Measurements from ENCODE around the gene SLC25A17.
"Not testable (repeated sequence)": the region's sequence is repeated elsewhere in the genome, so short reads cannot be mapped to it uniquely, and the experiment has no call there.

Gene SLC25A17, protein sequence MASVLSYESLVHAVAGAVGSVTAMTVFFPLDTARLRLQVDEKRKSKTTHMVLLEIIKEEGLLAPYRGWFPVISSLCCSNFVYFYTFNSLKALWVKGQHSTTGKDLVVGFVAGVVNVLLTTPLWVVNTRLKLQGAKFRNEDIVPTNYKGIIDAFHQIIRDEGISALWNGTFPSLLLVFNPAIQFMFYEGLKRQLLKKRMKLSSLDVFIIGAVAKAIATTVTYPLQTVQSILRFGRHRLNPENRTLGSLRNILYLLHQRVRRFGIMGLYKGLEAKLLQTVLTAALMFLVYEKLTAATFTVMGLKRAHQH

DNA sequence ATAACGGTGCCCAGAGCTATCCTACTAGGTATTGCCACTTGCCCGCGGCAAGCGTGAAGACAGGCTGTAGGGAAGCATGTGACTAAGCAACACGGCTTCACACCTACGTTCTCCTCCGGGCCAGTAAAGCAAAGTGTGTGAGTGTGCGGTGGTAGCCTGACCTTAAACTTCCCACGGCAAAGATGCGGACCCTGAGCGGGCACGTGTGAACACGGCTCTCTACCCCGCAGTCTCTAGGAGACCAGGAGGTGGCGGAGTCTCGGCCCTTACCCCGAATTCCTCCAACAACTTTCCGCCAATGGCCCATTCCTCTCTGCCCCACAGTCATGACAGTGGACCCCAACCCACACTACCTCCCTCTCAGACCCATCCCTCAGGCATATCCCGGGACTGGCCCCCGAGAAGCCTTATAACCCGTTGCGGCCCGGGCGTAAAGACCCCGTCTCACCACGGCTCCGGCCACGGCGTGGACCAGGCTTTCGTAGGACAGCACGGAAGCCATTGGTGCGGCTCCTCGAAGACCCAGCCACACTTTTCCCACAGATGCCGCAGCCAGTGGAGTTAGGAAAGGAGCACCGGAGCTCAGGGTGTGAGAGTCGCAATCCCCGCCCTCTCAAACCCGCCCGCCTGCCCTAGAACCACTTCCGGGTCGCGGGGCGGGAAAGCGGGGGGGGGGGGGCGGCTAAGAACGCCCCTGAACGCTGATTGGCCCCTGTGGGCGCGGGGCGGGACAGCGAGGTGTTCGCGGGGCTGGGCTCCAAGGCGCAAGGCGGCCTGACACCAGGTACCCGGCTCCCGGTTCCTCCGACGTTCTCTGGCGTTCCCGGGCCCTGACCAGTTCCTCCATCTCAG, at the start of gene SLC25A17:
Gene SLC25A17 (minus strand): TSS at position 600 of the 852 bp plus-strand sequence. CDS start 98 bp downstream, at position 502.
- in situ Hi-C loops (cut with HindIII; ENCODE audit: low sequenced_read_pairs): no loop called here

DNA sequence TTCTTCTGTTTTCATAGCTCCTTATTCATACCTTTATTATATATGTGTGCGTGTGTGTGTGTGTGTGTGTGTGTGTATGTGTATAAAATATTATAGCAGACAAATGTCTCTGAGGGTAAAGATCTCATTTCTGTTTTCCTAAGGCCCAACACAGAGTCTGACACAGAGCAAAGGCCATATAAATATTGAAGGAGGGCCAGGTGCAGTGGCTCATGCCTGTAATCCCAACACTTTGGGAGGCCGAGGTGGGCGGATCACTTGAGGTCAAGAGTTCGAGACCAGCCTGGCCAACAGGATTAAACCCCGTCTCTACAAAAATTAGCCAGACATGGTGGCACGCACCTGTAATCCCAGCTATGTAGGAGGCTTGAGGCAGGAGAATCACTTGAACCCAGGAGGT, 49.2 kb upstream of the SLC25A17 start:
- in situ Hi-C loops (cut with HindIII; ENCODE audit: low sequenced_read_pairs): not testable (repeated sequence)

DNA sequence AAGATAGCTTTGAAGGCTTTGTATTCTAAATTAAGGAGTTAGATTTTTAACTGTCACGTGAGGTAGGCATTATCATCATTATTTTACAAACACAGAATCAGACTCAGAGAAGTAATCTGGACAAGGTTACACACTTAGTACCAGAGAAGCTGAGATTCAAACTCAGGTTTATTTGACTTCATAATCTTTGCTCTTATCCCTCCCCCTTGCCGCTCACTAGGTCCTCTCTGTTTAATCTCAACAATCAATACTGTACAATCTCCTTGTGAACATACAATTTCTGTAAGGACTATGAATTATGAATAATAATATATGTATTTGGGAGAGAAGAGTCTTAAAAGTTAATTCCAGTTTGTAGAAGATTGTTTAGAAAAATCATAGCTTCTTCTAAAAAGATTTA, 48.0 kb upstream of the SLC25A17 start:
- in situ Hi-C loops (cut with HindIII; ENCODE audit: low sequenced_read_pairs): no loop called here

DNA sequence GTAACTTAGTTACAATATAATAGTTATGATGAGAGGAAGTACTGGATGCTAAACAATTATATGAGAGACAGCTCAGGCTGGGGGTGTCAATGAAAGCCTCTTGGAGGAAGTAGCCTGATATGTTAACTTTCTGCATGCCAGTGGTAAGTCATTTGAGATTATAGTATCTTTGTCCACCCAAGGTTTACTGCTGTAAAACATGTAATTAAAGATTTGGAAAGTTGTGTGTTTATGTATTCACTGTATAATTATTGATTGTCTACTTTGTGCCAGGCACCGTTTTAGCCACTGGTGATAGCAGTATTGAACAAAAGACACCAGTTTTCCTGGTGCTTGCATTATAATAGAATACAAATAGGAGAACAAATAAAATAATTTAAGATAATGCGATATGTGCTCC, 43.4 kb upstream of the SLC25A17 start:
- in situ Hi-C loops (cut with HindIII; ENCODE audit: low sequenced_read_pairs): no loop called here

DNA sequence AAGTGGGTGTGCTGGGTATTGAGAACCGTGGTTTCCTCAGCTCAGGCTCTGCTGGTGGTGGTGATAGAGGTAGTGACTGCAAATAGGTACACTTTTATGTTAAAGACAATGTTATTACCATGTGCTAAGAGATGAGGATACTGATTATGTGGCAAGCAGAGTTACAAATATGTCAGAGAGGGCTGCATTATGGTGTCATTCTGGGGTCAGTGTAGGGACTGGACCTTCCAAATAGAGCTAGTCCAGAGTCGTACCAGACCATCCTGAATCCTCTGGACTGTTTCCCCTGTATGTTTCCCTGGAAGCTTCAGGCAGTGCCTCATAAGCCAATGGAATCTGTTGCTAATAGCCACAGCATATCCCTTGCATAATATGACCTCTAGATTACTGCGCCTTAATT, 42.9 kb upstream of the SLC25A17 start, which contains the start of gene DNAJB7:
Gene DNAJB7 (minus strand): TSS at position 101 of the 400 bp plus-strand sequence. CDS start 119 bp downstream, outside the sequence.
- in situ Hi-C loops (cut with HindIII; ENCODE audit: low sequenced_read_pairs): no loop called here

DNA sequence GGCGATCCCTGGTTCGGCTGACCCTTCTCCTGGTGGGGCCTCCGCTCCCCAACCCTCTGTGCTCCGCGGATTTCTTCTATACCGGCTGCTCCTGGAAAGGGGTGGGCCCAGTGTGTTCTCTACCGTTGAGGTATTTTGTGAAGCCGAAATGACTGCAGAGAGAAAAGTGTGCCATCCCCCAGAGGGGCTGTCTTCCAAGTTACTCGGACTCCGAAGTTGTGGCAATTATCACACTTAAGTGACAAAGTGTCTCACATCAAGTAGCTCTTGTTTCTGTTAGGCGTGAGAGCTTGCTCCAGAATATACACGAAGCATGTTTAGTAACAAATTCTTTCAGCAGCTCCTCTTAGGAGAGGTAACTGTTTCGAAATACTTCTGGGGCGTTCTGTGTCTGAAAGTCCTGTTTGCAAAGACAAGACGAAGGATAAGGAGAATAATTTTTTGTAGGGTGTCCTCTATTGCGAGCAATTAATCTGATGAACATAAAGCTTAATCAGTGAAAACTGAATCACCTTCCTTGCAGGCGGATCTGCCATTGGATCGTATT, 38.2 kb upstream of the SLC25A17 start:
- in situ Hi-C loops (cut with HindIII; ENCODE audit: low sequenced_read_pairs): no loop called here

DNA sequence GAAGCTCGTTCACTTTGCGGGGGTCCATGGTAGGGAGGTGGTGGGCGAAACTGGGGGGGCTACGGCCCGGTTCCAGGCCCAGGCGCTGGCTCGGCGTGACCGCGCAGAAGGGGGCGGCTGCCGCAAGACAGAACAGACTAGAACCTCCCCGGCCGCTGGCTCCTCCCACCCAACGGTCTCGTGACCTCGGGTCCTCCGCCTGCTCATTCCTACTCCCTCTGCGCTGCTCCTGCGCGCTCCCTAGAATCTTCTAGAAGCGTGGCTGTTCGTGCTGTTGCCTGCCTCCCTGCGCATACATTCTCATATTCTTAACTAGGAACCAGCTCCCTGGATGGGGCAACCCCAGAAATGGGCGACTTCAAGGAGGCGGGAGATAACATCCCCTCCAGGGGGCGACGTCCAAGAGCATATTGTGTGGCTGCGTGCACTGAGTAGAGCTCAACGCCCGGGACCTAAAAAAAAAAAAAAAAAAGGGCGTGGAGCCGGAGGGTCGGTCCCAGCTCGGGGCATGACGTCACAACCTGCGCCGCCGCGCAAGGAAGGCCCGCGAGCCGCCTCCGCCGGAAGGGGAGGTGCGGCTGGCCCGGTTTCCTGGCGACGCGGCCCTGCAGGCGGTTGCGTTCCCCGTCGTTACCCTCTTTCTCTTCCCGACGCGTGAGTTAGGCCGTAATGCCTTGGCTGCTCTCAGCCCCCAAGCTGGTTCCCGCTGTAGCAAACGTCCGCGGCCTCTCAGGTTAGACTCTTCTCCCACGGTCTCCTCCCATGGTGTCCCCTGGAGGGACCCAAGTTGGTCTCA, 37.6 kb upstream of the SLC25A17 start, which contains the start of the genes ST13 and XPNPEP3:
Gene ST13 (minus strand): TSS at position 127 of the 796 bp plus-strand sequence. CDS start 99 bp downstream, at position 28.
Gene XPNPEP3 (plus strand): TSS at position 636 of the 796 bp plus-strand sequence. CDS start 34 bp downstream, at position 670.
- in situ Hi-C loops (cut with HindIII; ENCODE audit: low sequenced_read_pairs): no loop called here

DNA sequence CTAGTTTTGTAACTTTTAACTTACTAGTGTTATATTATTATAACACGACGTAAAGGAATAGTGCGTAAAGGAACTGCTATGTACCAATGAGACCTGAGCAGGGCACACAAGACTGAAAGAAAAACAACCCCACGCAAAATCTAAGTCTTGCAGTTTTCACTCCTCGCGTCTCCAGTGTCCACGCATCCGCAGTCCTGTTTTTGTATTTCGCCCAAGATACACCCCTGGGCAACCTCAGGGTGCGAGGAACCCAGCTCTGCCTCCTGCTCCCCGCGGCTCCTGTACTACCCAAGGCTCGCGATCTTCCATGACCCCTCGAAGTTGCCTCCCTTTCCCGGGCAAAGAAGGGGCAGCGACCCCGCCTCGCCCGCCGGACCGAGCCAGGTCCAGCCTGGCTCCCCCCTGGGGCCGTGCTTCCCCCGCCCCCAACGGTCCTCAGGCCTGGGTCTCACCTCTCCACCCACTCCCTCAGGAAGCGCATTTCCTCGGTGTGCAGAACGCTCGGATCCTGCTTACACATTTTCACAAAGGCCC, 36.9 kb upstream of the SLC25A17 start:
- in situ Hi-C loops (cut with HindIII; ENCODE audit: low sequenced_read_pairs): no loop called here

DNA sequence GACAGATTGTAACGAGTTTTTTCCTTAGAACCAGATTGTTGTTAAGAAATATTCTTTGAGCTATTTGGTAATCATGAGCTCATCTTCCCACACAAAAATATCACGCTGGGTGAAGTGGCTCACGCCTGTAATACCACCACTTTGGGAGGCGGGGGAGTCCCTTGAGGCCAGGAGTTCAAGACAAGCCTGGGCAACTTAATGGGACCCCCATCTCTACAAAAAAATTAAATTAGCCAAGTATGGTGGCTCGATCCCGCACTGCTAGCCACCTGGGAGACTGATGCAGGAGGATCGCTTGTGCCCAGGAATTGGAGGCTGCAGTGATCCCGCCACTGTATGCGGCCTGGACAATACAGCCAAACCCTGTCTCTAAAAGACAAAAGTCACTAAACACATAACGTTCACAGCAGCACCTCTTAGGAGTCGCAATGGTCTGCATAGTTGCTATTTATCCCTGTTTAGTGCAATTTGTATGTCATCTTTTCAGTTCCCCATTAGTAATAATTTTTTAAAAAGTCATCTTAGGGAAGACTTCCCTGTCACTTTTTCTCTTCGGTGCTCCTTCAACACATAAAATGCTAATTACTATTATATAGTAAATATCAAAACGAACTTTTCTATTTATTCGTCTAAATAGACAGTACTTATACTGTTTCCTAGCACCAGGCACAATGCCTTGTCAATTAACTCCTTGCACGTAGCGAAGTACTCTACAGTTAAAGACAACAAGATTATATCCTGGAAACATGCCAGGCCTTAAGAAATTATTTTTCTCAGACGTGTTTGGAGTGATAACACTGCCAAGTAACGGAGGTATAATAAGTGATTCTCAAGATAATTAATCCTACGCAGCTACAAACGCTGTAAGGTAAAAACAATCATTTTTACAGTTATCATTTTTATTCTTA, 36.2 kb upstream of the SLC25A17 start:
- in situ Hi-C loops (cut with HindIII; ENCODE audit: low sequenced_read_pairs): no loop called here

DNA sequence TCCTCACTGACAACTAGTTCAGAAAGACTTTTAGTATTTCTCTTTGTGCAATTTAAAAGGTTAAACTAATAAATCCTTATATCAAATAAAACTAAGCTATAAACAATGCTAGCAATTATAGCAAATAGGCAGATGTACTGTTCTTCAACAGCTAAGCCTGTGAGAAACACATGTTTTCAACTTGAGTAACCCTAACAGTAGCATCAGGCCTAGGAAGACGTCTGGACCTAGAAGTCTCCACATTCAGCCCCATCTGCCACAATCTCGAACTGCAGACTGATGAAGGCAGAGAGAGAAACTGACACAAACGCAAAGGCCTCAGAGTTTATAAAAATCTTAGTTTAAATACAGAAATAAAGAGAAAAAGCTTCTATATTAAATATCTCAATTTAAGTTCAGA, 34.8 kb upstream of the SLC25A17 start:
- in situ Hi-C loops (cut with HindIII; ENCODE audit: low sequenced_read_pairs): no loop called here

DNA sequence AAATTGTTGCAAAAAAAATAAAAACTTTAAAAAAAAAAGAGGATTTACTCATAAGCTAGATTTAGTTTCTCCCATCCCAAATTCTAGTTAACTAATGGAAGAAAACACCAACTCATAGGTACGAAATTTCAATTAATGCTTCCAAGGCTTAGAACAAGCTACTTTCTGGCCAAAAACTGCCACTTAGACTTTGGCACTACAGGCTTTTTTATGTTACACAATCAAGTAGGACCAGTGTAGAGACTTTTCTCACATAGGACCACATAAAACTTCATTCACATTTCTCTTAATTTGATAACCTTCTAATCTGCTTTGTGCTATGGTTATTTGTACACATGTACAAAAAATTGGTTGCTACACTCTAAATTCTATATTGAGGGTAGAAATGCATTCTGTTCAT, 34.2 kb upstream of the SLC25A17 start:
- in situ Hi-C loops (cut with HindIII; ENCODE audit: low sequenced_read_pairs): no loop called here

DNA sequence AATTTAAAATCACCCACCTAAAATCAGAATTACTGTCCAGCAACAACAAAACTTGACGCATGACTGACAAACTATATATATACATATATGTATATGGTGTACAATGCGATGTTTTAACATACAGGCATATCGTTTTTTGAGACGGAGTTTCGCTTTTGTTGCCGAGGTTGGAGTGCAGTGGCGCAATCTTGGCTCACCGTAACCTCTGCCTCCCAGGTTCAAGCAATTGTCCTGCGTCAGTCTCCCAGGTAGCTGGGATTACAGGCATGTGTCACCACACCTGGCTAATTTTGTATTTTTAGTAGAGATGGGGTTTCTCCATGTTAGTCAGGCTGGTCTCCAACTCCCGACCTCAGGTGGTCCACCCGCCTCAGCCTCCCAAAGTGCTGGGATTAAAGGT, 26.7 kb upstream of the SLC25A17 start:
- in situ Hi-C loops (cut with HindIII; ENCODE audit: low sequenced_read_pairs): loop anchor here (5.0 kb wide), 1 partner anchor 49 kb away; no protein-coding TSS in a partner anchor

DNA sequence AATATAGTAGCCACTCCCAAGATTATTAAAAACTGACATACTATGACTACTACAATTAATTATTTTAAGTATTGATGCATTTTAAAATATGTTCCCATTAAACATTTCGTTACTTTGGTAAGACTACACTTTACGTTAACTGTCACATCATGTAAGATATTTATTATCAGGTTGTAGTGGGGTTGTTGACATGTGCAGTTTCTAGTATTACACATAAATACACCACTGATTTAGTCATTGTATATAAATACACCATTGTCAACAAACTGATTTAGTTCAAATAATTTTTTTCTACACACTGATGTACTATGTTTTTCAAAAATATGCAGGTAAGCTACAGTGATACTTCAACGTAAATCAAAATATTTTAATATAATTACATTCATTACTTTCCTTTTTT, 25.8 kb upstream of the SLC25A17 start:
- in situ Hi-C loops (cut with HindIII; ENCODE audit: low sequenced_read_pairs): loop anchor here (5.0 kb wide), 1 partner anchor 48 kb away; no protein-coding TSS in a partner anchor

DNA sequence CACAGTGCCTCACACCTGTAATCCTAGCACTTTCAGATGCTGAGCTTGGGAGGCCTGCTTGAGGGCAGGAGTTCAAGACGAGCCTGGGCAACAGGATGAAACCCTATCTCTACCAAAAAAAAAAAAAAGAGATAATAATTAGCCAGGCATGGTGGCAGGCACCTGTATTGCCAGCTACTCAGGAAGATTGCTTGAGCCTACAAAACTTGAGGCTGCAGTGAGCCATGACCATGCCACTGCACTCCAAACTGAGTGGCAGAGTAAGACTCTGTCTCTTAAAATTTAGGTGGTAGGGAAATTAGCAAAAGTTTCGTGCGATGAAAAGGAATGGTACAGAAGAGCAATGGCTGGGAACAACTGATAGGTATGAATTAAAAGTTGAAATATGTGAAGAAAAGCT, 19.3 kb upstream of the SLC25A17 start:
- in situ Hi-C loops (cut with HindIII; ENCODE audit: low sequenced_read_pairs): loop anchor here (5.0 kb wide), 1 partner anchor 54 kb away; no protein-coding TSS in a partner anchor

DNA sequence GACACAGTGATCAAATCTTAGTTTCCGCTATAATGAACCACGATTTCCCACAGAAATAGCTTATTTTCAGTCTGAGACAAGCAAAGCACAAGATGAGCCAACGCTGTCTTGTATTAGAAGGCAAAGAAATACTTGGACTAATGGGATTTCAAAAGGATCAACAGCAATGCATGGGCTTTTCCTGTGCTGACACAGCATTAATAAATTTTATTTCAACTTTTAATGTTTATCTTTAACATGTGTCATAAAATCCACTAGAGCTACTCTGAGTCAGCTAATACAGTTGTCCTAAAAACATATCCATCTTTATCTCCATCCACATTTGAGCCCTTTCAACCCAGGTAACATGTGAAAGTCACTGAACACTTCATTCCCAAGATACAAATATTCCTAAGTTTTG, 15.5 kb upstream of the SLC25A17 start:
- in situ Hi-C loops (cut with HindIII; ENCODE audit: low sequenced_read_pairs): loop anchor here (5.0 kb wide), 1 partner anchor 58 kb away; no protein-coding TSS in a partner anchor

DNA sequence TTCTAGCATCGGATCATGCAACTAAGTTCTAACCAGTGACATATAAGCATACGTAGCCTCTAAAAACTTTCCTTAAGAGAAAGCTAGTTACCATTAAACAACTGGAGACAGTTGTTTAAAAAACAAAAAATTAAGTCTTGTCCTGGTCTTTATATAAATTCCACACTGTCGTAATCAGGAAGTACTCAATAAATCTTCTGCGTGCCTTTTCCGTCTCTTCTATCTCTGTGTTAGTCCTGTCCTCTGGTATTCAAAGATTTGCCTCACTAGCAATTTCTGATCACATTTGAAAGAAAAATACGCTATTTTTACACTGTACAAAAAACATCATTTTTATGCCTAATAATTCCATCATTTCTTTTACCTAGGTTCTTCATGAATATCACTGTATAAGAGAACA, 10.0 kb upstream of the SLC25A17 start:
- in situ Hi-C loops (cut with HindIII; ENCODE audit: low sequenced_read_pairs): no loop called here

DNA sequence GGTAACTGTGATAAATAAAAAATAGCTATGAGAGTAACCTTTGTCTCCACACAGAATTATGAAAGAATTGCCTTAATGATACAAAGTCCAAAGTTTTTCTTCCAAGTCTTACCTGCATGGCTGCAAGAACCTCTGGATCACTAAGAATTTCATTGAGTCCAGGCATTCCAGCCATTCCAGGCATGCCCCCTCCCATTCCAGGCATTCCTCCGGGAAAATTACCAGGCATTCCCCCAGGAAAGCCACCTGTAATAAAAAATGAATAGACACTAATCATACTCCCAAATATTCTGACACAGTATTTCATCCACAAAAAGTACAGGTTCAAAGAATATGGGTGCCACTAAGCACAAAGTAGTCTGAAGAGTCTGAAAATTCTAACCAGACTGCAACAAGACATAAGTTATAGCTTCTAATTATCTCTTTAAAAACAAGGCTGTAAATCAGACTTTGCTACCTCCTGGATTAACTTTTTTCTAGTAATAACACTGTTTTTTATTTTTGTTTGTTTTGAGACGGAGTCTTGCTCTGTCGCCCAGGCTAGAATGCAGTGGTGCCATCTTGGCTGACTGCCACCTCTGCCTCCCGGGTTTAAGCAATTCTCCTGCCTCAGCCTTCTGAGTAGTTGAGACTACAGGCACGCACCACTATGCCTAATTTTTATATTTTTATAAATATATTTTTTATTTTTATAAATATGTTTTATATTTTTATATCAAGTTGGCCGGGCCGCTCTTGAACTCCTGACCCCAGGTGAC, 8.0 kb upstream of the SLC25A17 start:
- in situ Hi-C loops (cut with HindIII; ENCODE audit: low sequenced_read_pairs): no loop called here

DNA sequence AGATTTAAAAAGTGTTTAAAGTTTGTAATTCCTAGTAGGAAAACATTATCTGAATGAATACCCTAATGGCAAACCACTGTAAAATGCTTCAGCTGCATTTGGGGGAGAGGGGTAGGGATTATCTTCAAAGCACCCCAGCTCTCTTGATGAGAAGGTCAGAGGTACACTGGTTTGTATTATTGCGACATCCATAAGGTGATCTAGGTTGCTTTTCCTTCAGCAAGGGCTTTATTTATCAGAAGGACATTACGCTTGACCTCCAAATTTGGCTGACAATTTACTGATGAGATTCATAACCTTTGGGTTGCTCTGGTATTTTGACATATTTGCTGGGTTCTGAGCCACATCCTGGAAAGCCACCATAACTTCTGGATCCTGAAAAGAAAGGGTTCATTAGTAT, 7.1 kb upstream of the SLC25A17 start:
- in situ Hi-C loops (cut with HindIII; ENCODE audit: low sequenced_read_pairs): not testable (repeated sequence)

All from endothelial cell of hepatic sinusoid (primary cell).